Superior temporal gyrus (tissue), 1 donor: Measurements from ENCODE around the gene LGALS9.

Source experiments
- DNase-seq: peaks from one replicate; pipeline ENCODE4 v3.0.0-alpha.2; 2016; ENCODE audit errors: extremely low spot score

LGALS9 gene

GRCh38 chr17:27603421-27603770 lies 27.6 kb upstream of the LGALS9 start:
- no peak for DNase-seq

DNA sequence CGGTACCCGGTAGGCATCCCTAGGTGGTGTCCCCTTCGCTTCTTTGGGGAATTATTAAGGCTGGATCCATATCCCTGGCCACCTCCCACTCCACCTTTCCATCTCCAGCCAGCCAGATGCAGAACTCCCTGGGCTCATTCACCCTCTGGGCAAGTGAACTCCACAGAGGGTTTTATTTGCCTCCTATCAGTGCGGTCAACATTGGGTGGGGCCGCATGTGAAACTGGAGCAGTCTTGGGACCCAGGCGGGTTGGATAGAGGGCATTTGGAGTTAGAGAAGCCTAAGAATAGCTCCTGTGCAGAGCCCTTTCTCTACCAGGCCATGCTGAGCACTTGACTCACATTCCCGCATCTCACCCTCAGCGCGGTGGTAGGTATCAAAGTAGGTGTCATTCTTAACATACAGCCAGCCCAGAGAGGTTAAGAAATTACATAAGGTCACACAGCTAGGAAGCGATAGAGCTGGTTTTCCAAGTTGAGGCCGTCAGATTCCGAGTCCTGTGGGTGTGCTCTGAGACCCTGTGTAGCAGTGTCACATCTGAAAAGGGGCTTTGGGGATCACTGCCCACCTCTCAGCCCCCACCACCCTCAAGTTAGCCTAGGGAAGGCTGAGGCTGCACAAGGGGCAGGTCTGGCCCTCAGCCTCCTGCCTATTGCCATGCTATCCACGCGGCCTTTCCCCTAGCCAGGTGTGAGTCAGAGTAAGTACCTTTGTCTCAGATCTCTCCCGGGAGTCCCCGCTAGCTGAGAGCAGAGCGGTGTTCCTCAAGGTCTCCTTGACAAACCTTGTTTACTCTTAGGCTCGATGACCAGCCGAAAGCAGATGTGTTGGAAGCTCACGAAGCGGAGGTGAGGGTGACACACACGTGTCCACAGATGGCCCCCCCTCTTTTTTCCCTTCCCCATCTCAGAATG lies 26.9 kb upstream of the LGALS9 start:
- no peak for DNase-seq

DNA sequence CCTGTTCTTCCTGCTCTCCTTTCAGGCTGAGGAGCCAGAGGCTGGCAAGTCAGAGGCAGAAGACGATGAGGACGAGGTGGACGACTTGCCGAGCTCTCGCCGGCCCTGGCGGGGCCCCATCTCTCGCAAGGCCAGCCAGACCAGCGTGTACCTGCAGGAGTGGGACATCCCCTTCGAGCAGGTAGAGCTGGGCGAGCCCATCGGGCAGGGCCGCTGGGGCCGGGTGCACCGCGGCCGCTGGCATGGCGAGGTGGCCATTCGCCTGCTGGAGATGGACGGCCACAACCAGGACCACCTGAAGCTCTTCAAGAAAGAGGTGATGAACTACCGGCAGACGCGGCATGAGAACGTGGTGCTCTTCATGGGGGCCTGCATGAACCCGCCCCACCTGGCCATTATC lies 25.6 kb upstream of the LGALS9 start:
- DNase-seq: no peak

DNA sequence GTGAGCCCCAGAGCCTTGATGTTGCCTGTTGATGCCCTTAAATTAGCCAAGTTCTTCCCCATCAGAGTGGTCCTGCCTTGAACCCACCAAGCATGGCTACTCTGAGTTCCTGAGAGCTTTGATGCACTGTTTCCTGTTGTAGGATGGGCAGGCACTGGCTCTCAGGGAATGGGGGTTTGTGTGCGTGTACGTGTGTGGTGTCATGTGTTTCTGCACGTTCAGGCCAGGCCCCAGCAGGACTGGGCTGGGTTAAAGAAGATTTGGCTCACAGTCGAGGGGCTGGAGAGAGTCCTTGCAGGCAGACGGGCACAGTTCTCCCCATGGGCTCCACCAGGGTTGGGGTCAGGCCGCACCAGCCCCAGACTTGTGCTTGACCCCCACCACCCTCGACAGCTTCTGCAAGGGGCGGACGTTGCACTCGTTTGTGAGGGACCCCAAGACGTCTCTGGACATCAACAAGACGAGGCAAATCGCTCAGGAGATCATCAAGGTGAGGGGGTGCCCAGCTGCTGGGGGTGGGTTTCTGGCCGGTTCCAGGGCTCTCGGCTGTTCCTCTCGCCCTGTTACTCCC lies 23.4 kb upstream of the LGALS9 start:
- DNase-seq: no peak

- no peak for DNase-seq
Observed at GRCh38 chr17:27608328-27609230, 22.4 kb upstream of the LGALS9 start.

- DNase-seq: peak; percentile 72
Observed at GRCh38 chr17:27609611-27610303, 21.2 kb upstream of the LGALS9 start.

GRCh38 chr17:27610304-27610677 lies 20.7 kb upstream of the LGALS9 start:
- DNase-seq: no peak

DNA sequence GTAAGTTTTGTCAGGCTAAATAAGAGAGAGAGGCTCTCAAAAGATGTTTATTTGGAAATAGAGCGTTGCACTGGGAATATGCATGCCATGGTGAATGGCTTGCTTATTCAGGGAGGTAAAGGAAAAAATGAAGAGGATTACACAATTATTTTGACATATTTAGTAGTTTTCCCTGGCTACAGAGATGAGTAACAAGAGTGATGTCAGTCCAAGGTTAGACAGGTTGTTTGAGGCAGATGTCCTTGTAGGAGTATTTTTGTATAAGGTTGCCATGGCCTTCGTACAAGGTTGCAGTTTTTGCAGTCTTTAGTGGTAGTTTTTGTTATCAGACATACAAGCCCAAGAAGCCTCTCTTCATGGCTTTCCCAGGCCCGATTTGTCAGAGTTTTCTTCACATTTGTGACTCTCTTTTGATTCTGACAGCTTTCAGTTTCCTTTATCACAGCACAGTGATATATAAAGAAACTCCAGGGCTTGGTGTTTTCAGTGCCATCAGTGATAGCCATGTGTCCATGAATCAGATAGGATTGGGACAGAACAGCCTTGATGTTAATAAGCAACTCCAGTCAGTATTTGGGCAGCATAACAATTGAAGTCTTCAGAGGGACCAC lies 18.7 kb upstream of the LGALS9 start:
- no peak for DNase-seq

- no peak for DNase-seq
Observed at GRCh38 chr17:27613433-27613832, 17.6 kb upstream of the LGALS9 start.

DNA sequence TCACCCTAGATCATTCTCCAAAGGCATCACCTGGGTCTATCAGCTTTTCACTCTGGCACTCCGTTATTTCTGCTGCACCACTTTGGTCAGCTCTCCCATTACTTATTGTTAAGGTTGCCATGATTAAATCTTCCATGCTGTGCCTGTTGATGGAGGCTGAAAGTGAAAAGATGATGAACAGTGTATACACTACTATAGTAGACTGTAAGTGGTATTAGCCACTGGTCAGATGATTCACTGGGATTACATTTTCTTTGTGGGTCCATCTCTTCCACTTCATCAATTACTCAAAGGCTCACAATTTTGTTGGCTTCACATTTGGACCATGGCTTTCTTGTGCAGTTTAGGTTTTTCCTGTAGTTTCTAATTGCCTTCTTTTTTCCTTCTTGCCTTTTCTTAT lies 15.9 kb upstream of the LGALS9 start:
- DNase-seq: no peak

DNA sequence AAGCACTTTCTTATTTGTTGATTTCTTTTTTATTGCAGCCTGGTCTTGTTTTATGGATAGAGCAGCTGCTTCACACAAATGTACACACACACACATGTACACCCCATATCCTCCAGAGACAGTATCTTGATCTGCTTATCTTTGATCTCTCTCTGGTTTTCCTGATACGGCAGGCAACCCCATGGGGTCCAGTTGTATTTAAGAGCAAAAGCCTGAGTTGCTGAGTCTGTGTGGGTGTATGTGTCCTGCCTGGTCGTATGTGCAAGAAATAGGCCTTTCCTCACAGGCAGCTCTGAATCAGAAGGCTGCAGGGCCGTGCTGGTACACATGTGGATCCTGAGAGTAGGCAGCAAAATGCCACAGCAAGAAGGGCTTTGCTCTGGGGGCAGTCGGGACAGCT lies 14.6 kb upstream of the LGALS9 start:
- DNase-seq: no peak

GRCh38 chr17:27618417-27618816 lies 12.6 kb upstream of the LGALS9 start:
- DNase-seq: no peak

- DNase-seq: no peak
Observed at GRCh38 chr17:27620721-27621120, 10.3 kb upstream of the LGALS9 start.

- DNase-seq: peak; percentile 44
Observed at GRCh38 chr17:27621536-27621935, 9.5 kb upstream of the LGALS9 start.

DNA sequence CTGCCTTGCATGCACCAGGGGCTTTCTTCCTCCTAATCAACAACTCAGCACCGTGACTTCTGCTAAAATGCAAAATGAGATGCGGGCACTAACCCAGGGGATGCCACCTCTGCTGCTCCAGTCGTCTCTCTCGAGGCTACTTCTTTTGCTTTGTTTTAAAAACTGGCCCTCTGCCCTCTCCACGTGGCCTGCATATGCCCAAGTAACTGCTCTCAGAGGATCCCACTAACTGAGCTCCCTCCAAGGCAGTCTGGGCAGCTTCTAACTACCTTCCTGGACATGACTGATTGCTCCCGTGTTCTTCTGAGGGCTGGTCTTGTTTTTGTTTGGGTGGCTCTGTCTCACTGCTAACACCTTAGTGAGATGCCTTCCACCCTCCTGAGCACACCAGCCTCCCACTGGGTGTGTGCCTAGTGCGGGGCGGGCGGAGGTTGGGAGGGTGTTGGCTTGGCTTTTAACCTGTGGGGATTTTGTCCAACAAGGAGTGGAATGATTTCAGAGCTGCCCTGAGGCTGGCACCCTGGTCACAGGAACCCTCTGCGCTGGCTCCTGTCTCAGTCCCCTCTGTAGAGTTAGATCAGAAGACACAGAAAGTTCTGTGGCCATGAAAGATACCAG lies 8.9 kb upstream of the LGALS9 start:
- DNase-seq: no peak

- no peak for DNase-seq
Observed at GRCh38 chr17:27622986-27623385, 8.0 kb upstream of the LGALS9 start.

GRCh38 chr17:27623614-27624013 lies 7.4 kb upstream of the LGALS9 start:
- no peak for DNase-seq

GRCh38 chr17:27624539-27624938 lies 6.4 kb upstream of the LGALS9 start:
- DNase-seq: no peak

GRCh38 chr17:27625856-27626255 lies 5.1 kb upstream of the LGALS9 start:
- DNase-seq: no peak

DNA sequence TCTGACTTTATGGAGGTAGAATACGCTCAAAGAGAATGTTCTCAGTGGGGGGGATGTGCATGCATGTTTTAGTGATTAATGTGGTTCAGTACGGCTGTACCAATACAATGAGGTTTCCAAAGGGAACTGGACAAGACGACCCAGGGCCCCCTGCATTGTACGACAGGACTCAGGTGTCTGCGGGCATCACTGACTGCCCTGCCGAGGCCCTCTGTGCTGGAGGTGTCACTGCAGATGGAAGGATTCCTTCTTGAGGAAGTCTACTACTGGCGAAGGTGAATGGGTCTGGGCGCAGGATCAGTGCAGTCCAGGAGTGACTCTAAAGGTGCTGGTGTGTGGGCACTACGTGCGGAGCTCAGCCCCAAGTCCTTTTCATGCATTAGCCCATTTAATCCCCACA lies 3.5 kb upstream of the LGALS9 start:
- no peak for DNase-seq

DNA sequence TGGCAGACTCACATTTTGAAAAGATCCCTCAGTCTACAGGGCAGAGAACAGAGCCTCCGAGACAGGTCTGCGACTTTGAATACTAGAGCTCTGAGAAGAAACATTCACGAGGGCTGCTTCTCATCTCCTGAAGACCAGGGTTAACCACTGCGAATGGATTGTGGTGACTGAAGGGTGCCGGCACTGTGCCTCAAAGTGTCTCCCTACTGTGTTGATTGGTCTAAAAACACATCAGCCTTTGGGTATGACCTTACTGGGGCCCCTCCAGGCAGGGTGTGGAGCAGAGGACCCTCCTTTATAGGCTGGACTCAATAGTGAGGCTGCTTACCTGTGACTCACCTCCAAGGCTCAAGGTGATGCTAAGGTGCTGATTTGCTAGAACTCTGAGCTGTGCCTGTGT lies 2.6 kb upstream of the LGALS9 start:
- DNase-seq: no peak
